Panc1 (cell line): ENCODE data around the gene KIF23.

Source experiments
- POLR2AphosphoS5 ChIP-seq: IDR thresholded peaks from 2 replicates; pipeline ENCODE4 v1.6.1; 2012; ENCODE audit warnings: mild to moderate bottlenecking, low read depth, low read length, moderate library complexity
- TF ChIP-seq, protein P1 (sequence below): fragments of 450-650 bp; IDR thresholded peaks from 2 replicates; pipeline ENCODE4 v1.5.1; 2017; ENCODE audit warnings: mild to moderate bottlenecking

DNA sequence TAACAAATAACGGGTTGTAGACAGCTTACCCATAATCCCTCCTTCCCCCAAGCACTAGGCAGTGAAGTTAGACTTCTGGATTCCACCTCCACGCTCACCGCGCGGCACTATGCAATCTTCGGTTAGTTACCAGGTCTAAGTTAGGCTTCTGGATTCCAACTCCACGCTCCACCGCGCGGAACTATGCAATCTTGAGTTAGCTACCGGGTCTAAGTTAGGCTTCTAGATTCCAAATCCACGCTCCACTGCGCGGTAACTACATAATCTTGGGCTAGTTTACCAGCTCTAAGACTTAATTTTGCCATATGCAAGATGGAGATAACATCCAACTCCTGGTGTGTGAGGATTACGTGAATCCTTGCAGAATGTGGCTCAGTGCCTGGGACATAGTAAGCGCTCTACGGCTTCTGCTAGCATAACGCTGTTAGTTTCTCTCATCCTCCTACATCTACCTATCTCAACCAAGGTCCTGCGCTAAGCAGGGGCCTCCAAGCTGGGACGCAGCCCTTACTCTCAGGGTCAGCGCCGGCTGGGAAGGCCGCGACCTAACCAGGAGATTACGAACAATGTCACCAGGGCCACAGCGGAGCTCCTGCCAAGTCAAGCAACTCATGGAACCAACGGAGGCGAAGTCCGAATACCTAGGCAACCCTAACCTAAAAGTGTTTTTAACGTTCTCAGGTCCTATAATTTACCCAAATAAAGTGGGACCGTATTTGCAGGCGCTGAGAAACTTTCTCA lies 38.0 kb downstream of the KIF23 start:
- TF ChIP-seq, protein P1, sequence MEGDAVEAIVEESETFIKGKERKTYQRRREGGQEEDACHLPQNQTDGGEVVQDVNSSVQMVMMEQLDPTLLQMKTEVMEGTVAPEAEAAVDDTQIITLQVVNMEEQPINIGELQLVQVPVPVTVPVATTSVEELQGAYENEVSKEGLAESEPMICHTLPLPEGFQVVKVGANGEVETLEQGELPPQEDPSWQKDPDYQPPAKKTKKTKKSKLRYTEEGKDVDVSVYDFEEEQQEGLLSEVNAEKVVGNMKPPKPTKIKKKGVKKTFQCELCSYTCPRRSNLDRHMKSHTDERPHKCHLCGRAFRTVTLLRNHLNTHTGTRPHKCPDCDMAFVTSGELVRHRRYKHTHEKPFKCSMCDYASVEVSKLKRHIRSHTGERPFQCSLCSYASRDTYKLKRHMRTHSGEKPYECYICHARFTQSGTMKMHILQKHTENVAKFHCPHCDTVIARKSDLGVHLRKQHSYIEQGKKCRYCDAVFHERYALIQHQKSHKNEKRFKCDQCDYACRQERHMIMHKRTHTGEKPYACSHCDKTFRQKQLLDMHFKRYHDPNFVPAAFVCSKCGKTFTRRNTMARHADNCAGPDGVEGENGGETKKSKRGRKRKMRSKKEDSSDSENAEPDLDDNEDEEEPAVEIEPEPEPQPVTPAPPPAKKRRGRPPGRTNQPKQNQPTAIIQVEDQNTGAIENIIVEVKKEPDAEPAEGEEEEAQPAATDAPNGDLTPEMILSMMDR, result no peak
- no peak for TF ChIP-seq POLR2AphosphoS5
